ENCODE data around the gene ADCY1.

The ADCY1 gene

GRCh38 chr7:45595809-45596664, 21.9 kb downstream of the ADCY1 start:
- no peak for DNase-seq

DNA sequence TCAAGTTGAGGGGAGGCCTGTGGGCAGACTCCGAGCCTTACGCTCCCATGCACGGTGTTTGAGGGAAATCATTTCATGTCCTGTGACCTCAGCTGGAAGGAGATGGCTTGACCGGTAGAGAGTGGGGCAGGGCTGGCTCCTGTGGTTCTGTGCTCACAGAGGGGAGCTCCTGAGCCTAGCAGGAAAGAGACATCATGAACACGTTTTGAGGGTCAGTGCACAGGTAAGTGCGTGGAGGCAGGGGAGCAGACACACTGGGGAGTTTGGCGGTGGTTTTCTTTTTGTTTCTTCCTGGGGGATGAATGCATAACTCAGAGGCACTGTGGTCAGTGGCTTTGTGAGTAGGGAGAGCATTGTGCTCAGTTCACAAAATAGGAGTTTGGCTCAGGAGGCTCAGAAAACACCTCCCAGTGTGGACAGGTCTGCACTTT, 22.5 kb downstream of the ADCY1 start:
- no peak for DNase-seq

- no peak for DNase-seq
Measured at GRCh38 chr7:45597286-45597984, 23.3 kb downstream of the ADCY1 start.

DNA sequence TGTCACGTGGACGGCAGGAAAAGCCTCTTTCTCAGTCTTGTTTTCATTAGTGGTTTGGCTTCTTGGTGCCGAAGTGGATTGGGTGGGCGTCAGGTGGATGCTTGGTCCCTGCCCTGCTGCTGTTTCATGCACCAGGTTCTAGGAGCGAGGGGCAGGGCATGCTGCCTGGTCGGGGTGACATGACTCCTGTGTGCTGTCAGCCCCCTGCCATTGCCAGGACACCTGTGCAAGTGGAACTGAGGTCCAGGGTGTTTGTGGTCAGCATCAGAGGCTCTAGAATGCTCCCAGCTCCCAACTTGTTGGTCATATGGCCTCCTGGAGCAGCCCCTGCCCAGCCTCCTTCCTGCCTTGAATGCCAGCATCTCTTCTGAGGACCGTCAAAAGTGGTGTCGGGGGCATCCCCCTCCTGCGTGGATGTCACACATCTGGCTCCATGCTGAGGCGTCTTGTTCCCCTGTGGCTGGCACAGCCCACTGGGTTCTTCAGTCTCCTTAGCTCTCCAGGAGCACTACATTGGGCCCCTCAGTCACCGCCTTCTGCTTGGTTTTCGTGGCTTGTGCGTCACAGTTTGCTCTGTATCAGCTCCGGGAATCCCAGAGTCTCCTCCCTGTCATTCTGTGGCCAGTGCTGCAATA, 24.8 kb downstream of the ADCY1 start:
- DNase-seq, result no peak

GRCh38 chr7:45599851-45600706, 25.9 kb downstream of the ADCY1 start:
- DNase-seq, result no peak

DNA sequence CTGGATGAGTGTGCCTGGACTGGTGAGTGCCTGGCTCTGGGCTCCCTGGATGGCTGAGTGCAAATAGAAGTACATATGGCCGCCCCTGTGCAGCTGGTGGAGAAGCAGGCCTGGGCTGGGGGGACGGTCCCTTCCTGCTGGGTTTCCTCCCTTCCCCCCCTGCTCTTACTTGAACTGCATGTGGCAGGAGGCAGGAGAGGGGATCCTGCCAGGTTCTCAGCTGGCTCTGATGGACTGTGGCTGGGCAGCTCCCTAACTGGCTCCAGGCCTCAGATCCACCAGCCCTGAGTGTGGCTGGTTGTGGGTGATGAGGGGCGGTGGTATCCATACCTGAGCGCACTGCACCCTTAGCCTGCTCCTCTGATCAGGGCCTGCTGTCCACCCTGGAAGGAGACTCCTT, 26.9 kb downstream of the ADCY1 start:
- DNase-seq, result no peak

- no peak for DNase-seq
Measured at GRCh38 chr7:45601816-45602540, 27.8 kb downstream of the ADCY1 start.

GRCh38 chr7:45606050-45606449, 31.9 kb downstream of the ADCY1 start:
- no peak for DNase-seq

GRCh38 chr7:45606931-45607330, 32.8 kb downstream of the ADCY1 start:
- DNase-seq, result no peak

DNA sequence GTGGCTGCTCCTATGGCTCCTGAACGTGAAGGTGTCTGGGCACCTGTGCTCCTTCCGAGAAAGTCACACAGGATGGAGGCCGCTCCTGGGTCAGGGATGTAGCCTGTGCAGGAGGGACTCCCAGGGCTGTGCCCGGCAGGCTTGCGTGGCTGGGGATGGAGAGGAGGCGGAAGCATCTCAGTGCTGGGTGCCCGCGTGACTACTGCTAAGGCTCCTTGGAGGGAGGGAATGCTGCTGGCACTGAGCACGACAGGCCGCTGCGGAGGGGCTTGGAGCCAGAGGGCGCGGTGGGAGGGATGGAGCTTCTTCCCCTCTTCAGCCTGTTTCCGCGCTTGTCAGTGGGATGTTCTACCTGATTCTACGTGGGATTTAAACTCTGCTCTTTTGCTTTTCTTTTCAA, 35.0 kb downstream of the ADCY1 start:
- DNase-seq, result no peak

- no peak for DNase-seq
Measured at GRCh38 chr7:45610019-45610418, 35.9 kb downstream of the ADCY1 start.

- DNase-seq, result no peak
Measured at GRCh38 chr7:45610660-45611299, 36.6 kb downstream of the ADCY1 start.

GRCh38 chr7:45617166-45617565, 43.0 kb downstream of the ADCY1 start:
- no peak for DNase-seq

GRCh38 chr7:45622058-45622457, 47.9 kb downstream of the ADCY1 start:
- DNase-seq, result no peak

GRCh38 chr7:45623157-45623556, 49.0 kb downstream of the ADCY1 start:
- no peak for DNase-seq

DNA sequence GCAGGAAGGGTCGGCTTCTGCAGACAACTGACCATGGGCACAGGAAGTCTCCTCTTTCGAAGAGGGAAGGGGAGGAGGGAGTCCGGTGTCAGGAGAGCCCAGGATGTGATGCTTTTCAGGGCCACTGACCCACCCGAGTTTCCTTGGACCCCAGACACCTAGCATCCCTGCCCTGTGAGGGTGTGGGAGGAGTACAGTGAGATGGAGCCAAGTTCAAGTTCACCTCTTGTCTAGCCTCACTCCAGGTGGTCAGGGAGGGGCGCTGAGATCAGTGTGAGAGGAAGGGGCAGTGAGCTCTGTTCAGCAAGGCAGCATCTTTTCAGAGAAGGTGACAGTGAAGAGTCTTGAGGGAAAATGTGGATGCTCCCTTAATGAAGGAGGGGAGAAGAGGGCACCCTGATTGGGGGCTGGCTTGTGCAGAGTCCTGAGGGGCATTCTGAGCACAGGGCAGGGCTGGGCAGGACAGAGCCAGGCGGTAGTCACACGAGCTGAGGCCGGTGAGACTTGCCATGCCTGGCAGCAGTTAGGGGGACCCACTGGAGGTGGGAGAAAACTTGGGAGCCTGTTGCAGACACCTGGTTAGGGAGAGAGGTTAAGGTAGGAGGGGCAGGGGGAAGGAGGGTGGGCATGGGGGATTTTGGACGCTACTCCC, 49.7 kb downstream of the ADCY1 start:
- no peak for DNase-seq

DNA sequence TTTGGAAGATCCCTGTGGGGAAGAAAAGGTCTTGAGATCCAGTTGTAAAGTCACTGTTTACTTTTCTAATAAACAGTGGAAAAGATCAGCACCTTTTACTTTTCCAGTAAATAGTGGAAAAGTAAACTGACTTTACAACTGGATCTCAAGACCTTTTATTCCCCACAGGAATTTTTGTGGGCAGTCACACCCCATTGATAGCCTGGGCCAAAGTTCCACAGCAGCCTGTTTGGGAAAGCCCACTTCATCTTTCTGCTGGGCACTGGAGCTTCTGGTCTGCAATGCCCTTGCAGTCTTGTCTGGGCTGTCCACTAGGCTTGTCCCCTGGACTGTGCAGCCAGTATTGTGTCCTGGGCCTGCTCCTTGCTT, 50.2 kb downstream of the ADCY1 start:
- no peak for DNase-seq

GRCh38 chr7:45625067-45625466, 50.9 kb downstream of the ADCY1 start:
- DNase-seq, result no peak

GRCh38 chr7:45625714-45626440, 51.7 kb downstream of the ADCY1 start:
- no peak for DNase-seq

All from activated CD4-positive, alpha-beta T cell treated with anti-CD3 and anti-CD28 coated beads for 1 hour (primary cell).